Effector memory CD4-positive, alpha-beta T cell (primary cell): Measurements from ENCODE around the gene EIF5A.
A peak's percentile ranks its signal among the peaks of the same experiment; 100 is the strongest.

ENCODE experiments used
- DNase-seq, 3 donors: peaks; one replicate each; pipeline ENCODE4 v3.0.0-alpha.2; 2020
- H3K27ac ChIP-seq: 2 replicates; pipeline ENCODE4 v1.7.0; 2013; ENCODE audit warnings: mild to moderate bottlenecking, low read length, moderate library complexity; ENCODE audit not compliant: insufficient read depth, poor library complexity, severe bottlenecking
- H3K27me3 ChIP-seq: replicated peaks from 2 replicates; pipeline ENCODE4 v1.7.0; 2013; ENCODE audit warnings: mild to moderate bottlenecking, low read length; ENCODE audit not compliant: insufficient read depth, control insufficient read depth, poor library complexity, severe bottlenecking
- H3K36me3 ChIP-seq: 2 replicates; pipeline ENCODE4 v1.7.0; 2013; ENCODE audit warnings: mild to moderate bottlenecking, low read length, moderate library complexity; ENCODE audit not compliant: control insufficient read depth, insufficient read depth
- H3K4me1 ChIP-seq: 2 replicates; pipeline ENCODE4 v1.7.0; 2013; ENCODE audit warnings: low read length, mild to moderate bottlenecking; ENCODE audit not compliant: control insufficient read depth, insufficient read depth, poor library complexity, severe bottlenecking
- H3K4me3 ChIP-seq: 2 replicates; pipeline ENCODE4 v1.7.0; 2013; ENCODE audit warnings: low read length, low read depth, mild to moderate bottlenecking; ENCODE audit not compliant: insufficient read depth, poor library complexity, severe bottlenecking
- H3K9me3 ChIP-seq: 2 replicates; pipeline ENCODE4 v1.7.0; 2013; ENCODE audit warnings: mild to moderate bottlenecking, low read length, moderate library complexity; ENCODE audit not compliant: control insufficient read depth

The EIF5A gene

GRCh38 chr17:7341842-7342241, 34.4 kb downstream of the EIF5A start:
- Histone ChIP-seq H3K4me3 (no peak overlapping the region), H3K27me3 (no peaks in the 10 kb centered on the region), H3K4me1 (peaks cover 21% of the 10 kb centered on the region), H3K9me3 (no peaks in the 10 kb centered on the region), H3K36me3 (peaks cover 75% of the 10 kb centered on the region), H3K27ac (no peak overlapping the region)
- no peak for DNase-seq

GRCh38 chr17:7343250-7343649, 35.8 kb downstream of the EIF5A start:
- Histone ChIP-seq H3K27ac (no peak overlapping the region), H3K4me1 (peaks cover 11% of the 10 kb centered on the region), H3K4me3 (no peak overlapping the region), H3K9me3 (no peaks in the 10 kb centered on the region), H3K36me3 (peaks cover 89% of the 10 kb centered on the region), H3K27me3 (no peaks in the 10 kb centered on the region)
- no peak for DNase-seq

GRCh38 chr17:7346761-7347614, 39.6 kb downstream of the EIF5A start:
- no peak for DNase-seq
- no peak overlapping the region for H3K4me3 ChIP-seq
- H3K27me3 ChIP-seq = no peaks in the 10 kb centered on the region
- H3K4me1 ChIP-seq = peaks cover 12% of the 10 kb centered on the region
- no peaks in the 10 kb centered on the region for H3K9me3 ChIP-seq
- H3K27ac ChIP-seq = no peak overlapping the region
- H3K36me3 ChIP-seq = peaks cover 71% of the 10 kb centered on the region

- DNase-seq = no peak
- Histone ChIP-seq H3K4me1 (peaks cover 21% of the 10 kb centered on the region), H3K36me3 (peaks cover 63% of the 10 kb centered on the region), H3K27ac (no peak overlapping the region), H3K9me3 (no peaks in the 10 kb centered on the region), H3K27me3 (no peaks in the 10 kb centered on the region), H3K4me3 (no peak overlapping the region)
Measured at GRCh38 chr17:7347630-7348477, 40.4 kb downstream of the EIF5A start.

- Histone ChIP-seq H3K9me3 (no peaks in the 10 kb centered on the region), H3K4me1 (peaks cover 23% of the 10 kb centered on the region), H3K36me3 (peaks cover 55% of the 10 kb centered on the region), H3K4me3 (no peak overlapping the region), H3K27ac (peak overlapping the region; percentile 13), H3K27me3 (no peaks in the 10 kb centered on the region)
- DNase-seq = no peak
Measured at GRCh38 chr17:7348478-7349242, 41.2 kb downstream of the EIF5A start.

- Histone ChIP-seq H3K27ac (peak within 1 kb of the TSS; percentile 73), H3K36me3 (peaks cover 23% of the 10 kb centered on the region), H3K27me3 (no peaks in the 10 kb centered on the region), H3K9me3 (no peaks in the 10 kb centered on the region), H3K4me3 (peak within 1 kb of the TSS; percentile 67), H3K4me1 (peaks cover 28% of the 10 kb centered on the region)
- DNase-seq = peak; percentile 80 to 86 (median 81)
Measured at GRCh38 chr17:7351665-7352502, 44.5 kb downstream of the EIF5A start, which contains the start of gene KCTD11. KCTD11 (plus strand) TSS chr17:7352162.

GRCh38 chr17:7352503-7352889, 45.1 kb downstream of the EIF5A start:
- H3K4me1 ChIP-seq = peaks cover 28% of the 10 kb centered on the region
- DNase-seq = no peak
- no peaks in the 10 kb centered on the region for H3K27me3 ChIP-seq
- H3K4me3 ChIP-seq = peak overlapping the region; percentile 67
- peak overlapping the region; percentile 73 for H3K27ac ChIP-seq
- H3K36me3 ChIP-seq = peaks cover 17% of the 10 kb centered on the region
- H3K9me3 ChIP-seq = no peaks in the 10 kb centered on the region

- no peak for DNase-seq
- H3K4me3 ChIP-seq = no peak overlapping the region
- no peaks in the 10 kb centered on the region for H3K27me3 ChIP-seq
- peaks cover 28% of the 10 kb centered on the region for H3K4me1 ChIP-seq
- no peak overlapping the region for H3K27ac ChIP-seq
- no peaks in the 10 kb centered on the region for H3K9me3 ChIP-seq
- H3K36me3 ChIP-seq = peaks cover 11% of the 10 kb centered on the region
Measured at GRCh38 chr17:7352910-7353635, 45.6 kb downstream of the EIF5A start.
